Adrenal gland (tissue), 5 donors: ENCODE data around the gene XDH.

Experiments
- POLR2A ChIP-seq, 2 donors: fragments of 450-650 bp; IDR thresholded peaks; one replicate each; pipeline ENCODE4 v1.6.1; 2017; ENCODE audit warnings: antibody characterized with exemption in 2 of 2, mild to moderate bottlenecking in 2 of 2, moderate library complexity in 1 of 2
- TF ChIP-seq, protein P1 (sequence below), 6 experiments: fragments of 450-650 bp in 4 of 6; fragments of 200-600 bp in 2 of 6; sonication (generic) in 1 of 6; IDR thresholded peaks; 1 replicate in 5 of 6; 2 replicates in 1 of 6; pipeline versions ENCODE4 v1.5.1 to v1.8.0; 2016 to 2021; ENCODE audit warnings: antibody characterized with exemption in 6 of 6, mild to moderate bottlenecking in 2 of 6, moderate library complexity in 1 of 6
- donor health status: DM: no; HTN: no; CAD: no.

DNA sequence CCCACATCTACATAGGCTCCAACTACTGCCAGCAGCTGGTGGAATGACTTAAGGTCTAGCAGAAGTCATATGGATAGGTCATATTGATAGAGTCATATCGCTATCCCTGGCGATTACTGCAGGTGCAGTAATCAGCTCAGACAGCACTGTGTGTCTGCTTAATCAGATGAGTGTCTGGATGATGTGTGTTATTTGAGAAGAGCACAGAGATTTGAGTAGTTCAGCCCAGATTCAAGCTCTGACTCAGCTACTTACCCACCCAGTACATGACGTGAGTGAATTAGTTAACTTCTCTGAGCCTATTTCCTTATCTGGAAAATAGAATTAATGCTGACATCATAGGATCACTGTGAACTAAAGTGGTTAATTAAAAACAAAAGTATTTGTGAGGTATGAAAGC, 101.6 kb downstream of the XDH start:
- TF ChIP-seq, protein P1, sequence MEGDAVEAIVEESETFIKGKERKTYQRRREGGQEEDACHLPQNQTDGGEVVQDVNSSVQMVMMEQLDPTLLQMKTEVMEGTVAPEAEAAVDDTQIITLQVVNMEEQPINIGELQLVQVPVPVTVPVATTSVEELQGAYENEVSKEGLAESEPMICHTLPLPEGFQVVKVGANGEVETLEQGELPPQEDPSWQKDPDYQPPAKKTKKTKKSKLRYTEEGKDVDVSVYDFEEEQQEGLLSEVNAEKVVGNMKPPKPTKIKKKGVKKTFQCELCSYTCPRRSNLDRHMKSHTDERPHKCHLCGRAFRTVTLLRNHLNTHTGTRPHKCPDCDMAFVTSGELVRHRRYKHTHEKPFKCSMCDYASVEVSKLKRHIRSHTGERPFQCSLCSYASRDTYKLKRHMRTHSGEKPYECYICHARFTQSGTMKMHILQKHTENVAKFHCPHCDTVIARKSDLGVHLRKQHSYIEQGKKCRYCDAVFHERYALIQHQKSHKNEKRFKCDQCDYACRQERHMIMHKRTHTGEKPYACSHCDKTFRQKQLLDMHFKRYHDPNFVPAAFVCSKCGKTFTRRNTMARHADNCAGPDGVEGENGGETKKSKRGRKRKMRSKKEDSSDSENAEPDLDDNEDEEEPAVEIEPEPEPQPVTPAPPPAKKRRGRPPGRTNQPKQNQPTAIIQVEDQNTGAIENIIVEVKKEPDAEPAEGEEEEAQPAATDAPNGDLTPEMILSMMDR (IDR thresholded peaks at IDR 0.05): no peak
- TF ChIP-seq POLR2A (IDR thresholded peaks at IDR 0.05): no peak
